ENCODE measurements around the gene CHAF1A. TPM values are rescaled to one million over a fixed set of nuclear protein-coding genes. Genes with fewer than 3 reads are reported as not detected.

The CHAF1A gene
- total RNA-seq, 4 donors from 2014 or later, result 2.4 to 11.9 (median 7.4) TPM

- peaks cover 0 to 29% (median 12%) of the 10 kb centered on the region in 3 donors for H3K4me1 ChIP-seq
- H3K27me3 ChIP-seq, result no peaks in the 10 kb centered on the region
- ATAC-seq, result no peak
- peaks cover 0 to 81% of the 10 kb centered on the region in 2 donors for H3K36me3 ChIP-seq
- no peak overlapping the region for H3K27ac ChIP-seq
- no peak for TF ChIP-seq EP300 (IDR thresholded peaks at IDR 0.05)
- TF ChIP-seq CTCF (IDR thresholded peaks at IDR 0.05), result no peak
- TF ChIP-seq POLR2AphosphoS5 (IDR thresholded peaks at IDR 0.05), result no peak
- no peak for TF ChIP-seq POLR2A (IDR thresholded peaks at IDR 0.05)
- H3K4me3 ChIP-seq, result no peak overlapping the region
- no peaks in the 10 kb centered on the region for H3K9me3 ChIP-seq
- WGBS, 2 donors (ENCODE audit: low coverage in 1 of 2), result 80% methylated on average over 2 of the region's 15 CpGs; no CpG with 5 or more reads in 1 of the 2 donors
Observed at GRCh38 chr19:4446704-4447200, 44.3 kb downstream of the CHAF1A start.

- H3K36me3 ChIP-seq, result peaks cover 0 to 89% of the 10 kb centered on the region in 2 donors
Observed at GRCh38 chr19:4447327-4448146, 45.1 kb downstream of the CHAF1A start.

DNA sequence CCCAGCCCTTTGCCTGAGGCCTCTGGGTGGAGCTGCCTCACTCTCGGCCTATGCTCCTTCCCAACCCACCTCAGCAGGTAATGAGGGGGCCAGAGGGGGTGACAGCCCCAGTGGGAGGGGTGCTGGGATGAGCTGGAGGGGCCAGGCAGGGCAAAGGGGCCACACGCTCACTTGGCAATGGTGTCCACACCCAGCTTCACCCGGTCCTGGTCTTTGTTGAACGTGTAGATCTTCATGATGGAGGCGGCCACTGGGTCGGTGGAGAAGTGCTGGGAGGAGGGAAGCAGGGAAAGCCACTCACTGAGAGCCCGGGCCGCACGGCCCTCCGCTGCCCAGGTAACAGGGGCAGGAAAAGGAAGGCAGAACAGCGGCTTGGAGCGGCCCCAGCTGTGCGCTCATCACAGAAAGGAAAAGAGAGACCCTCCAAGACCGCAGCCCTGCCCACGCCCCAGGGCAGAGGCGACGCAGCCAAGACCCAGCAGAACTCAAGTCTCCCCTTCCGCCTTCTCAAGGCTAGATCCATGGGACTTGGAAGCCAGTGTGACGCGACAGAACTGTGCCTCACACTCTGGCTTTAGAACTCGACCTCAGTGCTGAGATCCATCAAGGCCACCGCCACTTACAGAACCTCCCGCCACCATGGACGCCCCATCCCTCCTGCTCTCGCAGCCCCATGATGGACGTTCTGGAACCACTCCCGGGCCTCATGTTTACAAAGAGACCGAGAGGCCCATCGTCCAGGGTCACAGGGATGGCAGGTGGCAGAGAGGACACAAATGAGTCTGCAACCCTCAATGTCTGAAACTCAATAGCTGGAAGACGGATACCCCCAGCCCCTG lies 45.9 kb downstream of the CHAF1A start:
- Histone ChIP-seq H3K36me3 (peaks cover 0 to 97% of the 10 kb centered on the region in 2 donors), H3K4me1 (peaks cover 0 to 29% (median 12%) of the 10 kb centered on the region in 3 donors), H3K27me3 (no peaks in the 10 kb centered on the region), H3K4me3 (no peak overlapping the region), H3K27ac (peak overlapping the region; percentile 72 to 85 (median 76)), H3K9me3 (no peaks in the 10 kb centered on the region)
- TF ChIP-seq POLR2A (IDR thresholded peaks at IDR 0.05) (no peak), EP300 (IDR thresholded peaks at IDR 0.05) (no peak), CTCF (IDR thresholded peaks at IDR 0.05) (no peak)
- ATAC-seq, result no peak
- WGBS, 2 donors (ENCODE audit: low coverage in 1 of 2), result 20% methylated on average over 1 of the region's 30 CpGs; no CpG with 5 or more reads in 1 of the 2 donors

More at GRCh38 chr19:4447327-4448146, 45.1 kb downstream of the CHAF1A start:
- Histone ChIP-seq H3K27me3 (no peaks in the 10 kb centered on the region), H3K4me1 (peaks cover 0 to 29% (median 12%) of the 10 kb centered on the region in 3 donors), H3K27ac (peak overlapping the region in 3 of 4 donors; percentile 72 to 85 (median 80)), H3K9me3 (no peaks in the 10 kb centered on the region), H3K4me3 (no peak overlapping the region)
- TF ChIP-seq POLR2AphosphoS5 (IDR thresholded peaks at IDR 0.05), result no peak
- no peak for TF ChIP-seq EP300 (IDR thresholded peaks at IDR 0.05)
- TF ChIP-seq CTCF (IDR thresholded peaks at IDR 0.05), result no peak
- no peak for TF ChIP-seq POLR2A (IDR thresholded peaks at IDR 0.05)
- WGBS, 2 donors (ENCODE audit: low coverage in 1 of 2), result 84% methylated on average over 4 of the region's 28 CpGs; no CpG with 5 or more reads in 1 of the 2 donors
- ATAC-seq, result no peak

GRCh38 chr19:4449022-4449638 lies 46.7 kb downstream of the CHAF1A start:
- peaks cover 0 to 100% of the 10 kb centered on the region in 2 donors for H3K36me3 ChIP-seq

More at GRCh38 chr19:4449022-4449638, 46.7 kb downstream of the CHAF1A start:
- peaks cover 0 to 36% (median 12%) of the 10 kb centered on the region in 3 donors for H3K4me1 ChIP-seq
- no peaks in the 10 kb centered on the region for H3K27me3 ChIP-seq
- H3K9me3 ChIP-seq, result no peaks in the 10 kb centered on the region
- ATAC-seq, result peak; percentile 82
- H3K27ac ChIP-seq, result peak overlapping the region; percentile 72 to 85 (median 76)
- peak; percentile 20 for TF ChIP-seq POLR2AphosphoS5 (IDR thresholded peaks at IDR 0.05)
- TF ChIP-seq CTCF (IDR thresholded peaks at IDR 0.05), result peak in 3 of 4 experiments; percentile 29 to 39 (median 34)
- TF ChIP-seq POLR2A (IDR thresholded peaks at IDR 0.05), result no peak
- TF ChIP-seq EP300 (IDR thresholded peaks at IDR 0.05), result no peak
- H3K4me3 ChIP-seq, result no peak overlapping the region
- 0 to 24% methylated on average over 1 to 8 of the region's 24 CpGs for WGBS, 2 donors (ENCODE audit: low coverage in 1 of 2)

Measured in gastroesophageal sphincter (tissue), 4 donors.